ENCODE results near the gene HIP1R. TPM values are rescaled to one million over a fixed set of nuclear protein-coding genes. Genes with fewer than 3 reads are reported as not detected.
A peak's percentile ranks its signal among the peaks of the same experiment; 100 is the strongest.

Gene HIP1R
- total and polyA plus RNA-seq, 2 of the 13 experiments (the other 11 are each of a cell fraction or from before 2014, with no cell fraction given), result 18.4 to 25.5 TPM

DNA sequence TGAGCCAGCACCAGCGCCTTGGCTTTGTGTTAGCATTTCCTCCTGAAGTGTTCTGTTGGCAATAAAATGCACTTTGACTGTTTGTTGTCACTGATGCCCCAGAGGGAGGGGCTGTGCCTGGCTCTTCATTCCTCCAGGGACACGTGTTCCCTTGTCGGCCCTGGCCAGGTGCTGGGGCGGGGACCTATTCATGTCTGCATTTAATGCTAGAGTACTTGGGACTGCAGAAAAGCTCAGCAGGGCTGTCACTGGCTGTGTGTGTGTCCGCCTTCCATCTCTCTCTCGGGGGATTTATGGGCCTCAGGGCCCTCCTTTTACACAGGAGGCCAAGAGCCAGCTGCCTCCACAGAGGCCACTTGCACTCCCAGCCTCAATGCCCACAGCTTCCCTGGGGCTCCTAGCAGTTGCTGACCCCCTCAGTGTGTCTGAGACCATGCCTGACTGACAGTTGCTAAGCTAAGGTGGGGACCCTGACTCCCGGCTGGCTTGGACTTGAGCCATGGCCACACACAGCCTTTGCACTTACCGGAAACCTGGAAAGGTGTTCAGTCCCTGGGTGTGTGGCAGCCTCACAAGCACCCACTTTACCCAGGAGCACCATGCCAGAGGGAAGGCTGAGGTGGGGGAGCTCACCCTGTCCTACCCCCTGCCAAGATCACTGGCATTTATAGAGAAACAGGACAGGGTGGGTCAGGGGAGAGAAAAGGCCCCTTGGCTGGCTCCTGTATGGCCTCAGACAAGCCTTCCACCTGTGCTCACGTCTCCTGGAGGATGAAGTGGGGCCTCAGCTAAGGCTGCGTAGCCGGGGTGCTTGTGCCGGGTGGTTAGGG lies 27.8 kb downstream of the HIP1R start (continued):
- TF ChIP-seq, protein P1, sequence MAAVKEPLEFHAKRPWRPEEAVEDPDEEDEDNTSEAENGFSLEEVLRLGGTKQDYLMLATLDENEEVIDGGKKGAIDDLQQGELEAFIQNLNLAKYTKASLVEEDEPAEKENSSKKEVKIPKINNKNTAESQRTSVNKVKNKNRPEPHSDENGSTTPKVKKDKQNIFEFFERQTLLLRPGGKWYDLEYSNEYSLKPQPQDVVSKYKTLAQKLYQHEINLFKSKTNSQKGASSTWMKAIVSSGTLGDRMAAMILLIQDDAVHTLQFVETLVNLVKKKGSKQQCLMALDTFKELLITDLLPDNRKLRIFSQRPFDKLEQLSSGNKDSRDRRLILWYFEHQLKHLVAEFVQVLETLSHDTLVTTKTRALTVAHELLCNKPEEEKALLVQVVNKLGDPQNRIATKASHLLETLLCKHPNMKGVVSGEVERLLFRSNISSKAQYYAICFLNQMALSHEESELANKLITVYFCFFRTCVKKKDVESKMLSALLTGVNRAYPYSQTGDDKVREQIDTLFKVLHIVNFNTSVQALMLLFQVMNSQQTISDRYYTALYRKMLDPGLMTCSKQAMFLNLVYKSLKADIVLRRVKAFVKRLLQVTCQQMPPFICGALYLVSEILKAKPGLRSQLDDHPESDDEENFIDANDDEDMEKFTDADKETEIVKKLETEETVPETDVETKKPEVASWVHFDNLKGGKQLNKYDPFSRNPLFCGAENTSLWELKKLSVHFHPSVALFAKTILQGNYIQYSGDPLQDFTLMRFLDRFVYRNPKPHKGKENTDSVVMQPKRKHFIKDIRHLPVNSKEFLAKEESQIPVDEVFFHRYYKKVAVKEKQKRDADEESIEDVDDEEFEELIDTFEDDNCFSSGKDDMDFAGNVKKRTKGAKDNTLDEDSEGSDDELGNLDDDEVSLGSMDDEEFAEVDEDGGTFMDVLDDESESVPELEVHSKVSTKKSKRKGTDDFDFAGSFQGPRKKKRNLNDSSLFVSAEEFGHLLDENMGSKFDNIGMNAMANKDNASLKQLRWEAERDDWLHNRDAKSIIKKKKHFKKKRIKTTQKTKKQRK (IDR thresholded peaks at IDR 0.05; ENCODE audit: low read length), result no peak
- TF ChIP-seq, protein P2, sequence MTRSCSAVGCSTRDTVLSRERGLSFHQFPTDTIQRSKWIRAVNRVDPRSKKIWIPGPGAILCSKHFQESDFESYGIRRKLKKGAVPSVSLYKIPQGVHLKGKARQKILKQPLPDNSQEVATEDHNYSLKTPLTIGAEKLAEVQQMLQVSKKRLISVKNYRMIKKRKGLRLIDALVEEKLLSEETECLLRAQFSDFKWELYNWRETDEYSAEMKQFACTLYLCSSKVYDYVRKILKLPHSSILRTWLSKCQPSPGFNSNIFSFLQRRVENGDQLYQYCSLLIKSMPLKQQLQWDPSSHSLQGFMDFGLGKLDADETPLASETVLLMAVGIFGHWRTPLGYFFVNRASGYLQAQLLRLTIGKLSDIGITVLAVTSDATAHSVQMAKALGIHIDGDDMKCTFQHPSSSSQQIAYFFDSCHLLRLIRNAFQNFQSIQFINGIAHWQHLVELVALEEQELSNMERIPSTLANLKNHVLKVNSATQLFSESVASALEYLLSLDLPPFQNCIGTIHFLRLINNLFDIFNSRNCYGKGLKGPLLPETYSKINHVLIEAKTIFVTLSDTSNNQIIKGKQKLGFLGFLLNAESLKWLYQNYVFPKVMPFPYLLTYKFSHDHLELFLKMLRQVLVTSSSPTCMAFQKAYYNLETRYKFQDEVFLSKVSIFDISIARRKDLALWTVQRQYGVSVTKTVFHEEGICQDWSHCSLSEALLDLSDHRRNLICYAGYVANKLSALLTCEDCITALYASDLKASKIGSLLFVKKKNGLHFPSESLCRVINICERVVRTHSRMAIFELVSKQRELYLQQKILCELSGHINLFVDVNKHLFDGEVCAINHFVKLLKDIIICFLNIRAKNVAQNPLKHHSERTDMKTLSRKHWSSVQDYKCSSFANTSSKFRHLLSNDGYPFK (CRISPR knock-in tag; IDR thresholded peaks at IDR 0.05; ENCODE audit: borderline replicate concordance), result no peak
- no peak for TF ChIP-seq JUNB (CRISPR knock-in tag; IDR thresholded peaks at IDR 0.05; ENCODE audit: borderline replicate concordance)
- no peak for TF ChIP-seq SYNCRIP (IDR thresholded peaks at IDR 0.05; ENCODE audit: insufficient read depth, low read depth, low read length)
- TF ChIP-seq, protein P3, sequence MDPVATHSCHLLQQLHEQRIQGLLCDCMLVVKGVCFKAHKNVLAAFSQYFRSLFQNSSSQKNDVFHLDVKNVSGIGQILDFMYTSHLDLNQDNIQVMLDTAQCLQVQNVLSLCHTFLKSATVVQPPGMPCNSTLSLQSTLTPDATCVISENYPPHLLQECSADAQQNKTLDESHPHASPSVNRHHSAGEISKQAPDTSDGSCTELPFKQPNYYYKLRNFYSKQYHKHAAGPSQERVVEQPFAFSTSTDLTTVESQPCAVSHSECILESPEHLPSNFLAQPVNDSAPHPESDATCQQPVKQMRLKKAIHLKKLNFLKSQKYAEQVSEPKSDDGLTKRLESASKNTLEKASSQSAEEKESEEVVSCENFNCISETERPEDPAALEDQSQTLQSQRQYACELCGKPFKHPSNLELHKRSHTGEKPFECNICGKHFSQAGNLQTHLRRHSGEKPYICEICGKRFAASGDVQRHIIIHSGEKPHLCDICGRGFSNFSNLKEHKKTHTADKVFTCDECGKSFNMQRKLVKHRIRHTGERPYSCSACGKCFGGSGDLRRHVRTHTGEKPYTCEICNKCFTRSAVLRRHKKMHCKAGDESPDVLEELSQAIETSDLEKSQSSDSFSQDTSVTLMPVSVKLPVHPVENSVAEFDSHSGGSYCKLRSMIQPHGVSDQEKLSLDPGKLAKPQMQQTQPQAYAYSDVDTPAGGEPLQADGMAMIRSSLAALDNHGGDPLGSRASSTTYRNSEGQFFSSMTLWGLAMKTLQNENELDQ (CRISPR knock-in tag; IDR thresholded peaks at IDR 0.05; ENCODE audit: borderline replicate concordance), result no peak
- no peak for TF ChIP-seq ZBTB20 (CRISPR knock-in tag; IDR thresholded peaks at IDR 0.05; ENCODE audit: borderline replicate concordance, low read depth)
- TF ChIP-seq GTF2F1 (IDR thresholded peaks at IDR 0.05; ENCODE audit: low read length), result no peak
- TF ChIP-seq, protein P4, sequence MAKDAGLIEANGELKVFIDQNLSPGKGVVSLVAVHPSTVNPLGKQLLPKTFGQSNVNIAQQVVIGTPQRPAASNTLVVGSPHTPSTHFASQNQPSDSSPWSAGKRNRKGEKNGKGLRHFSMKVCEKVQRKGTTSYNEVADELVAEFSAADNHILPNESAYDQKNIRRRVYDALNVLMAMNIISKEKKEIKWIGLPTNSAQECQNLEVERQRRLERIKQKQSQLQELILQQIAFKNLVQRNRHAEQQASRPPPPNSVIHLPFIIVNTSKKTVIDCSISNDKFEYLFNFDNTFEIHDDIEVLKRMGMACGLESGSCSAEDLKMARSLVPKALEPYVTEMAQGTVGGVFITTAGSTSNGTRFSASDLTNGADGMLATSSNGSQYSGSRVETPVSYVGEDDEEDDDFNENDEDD (CRISPR knock-in tag; IDR thresholded peaks at IDR 0.05; ENCODE audit: borderline replicate concordance), result no peak
- TF ChIP-seq, protein P5, sequence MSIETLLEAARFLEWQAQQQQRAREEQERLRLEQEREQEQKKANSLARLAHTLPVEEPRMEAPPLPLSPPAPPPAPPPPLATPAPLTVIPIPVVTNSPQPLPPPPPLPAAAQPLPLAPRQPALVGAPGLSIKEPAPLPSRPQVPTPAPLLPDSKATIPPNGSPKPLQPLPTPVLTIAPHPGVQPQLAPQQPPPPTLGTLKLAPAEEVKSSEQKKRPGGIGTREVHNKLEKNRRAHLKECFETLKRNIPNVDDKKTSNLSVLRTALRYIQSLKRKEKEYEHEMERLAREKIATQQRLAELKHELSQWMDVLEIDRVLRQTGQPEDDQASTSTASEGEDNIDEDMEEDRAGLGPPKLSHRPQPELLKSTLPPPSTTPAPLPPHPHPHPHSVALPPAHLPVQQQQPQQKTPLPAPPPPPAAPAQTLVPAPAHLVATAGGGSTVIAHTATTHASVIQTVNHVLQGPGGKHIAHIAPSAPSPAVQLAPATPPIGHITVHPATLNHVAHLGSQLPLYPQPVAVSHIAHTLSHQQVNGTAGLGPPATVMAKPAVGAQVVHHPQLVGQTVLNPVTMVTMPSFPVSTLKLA (IDR thresholded peaks at IDR 0.05), result peak; percentile 60
- TF ChIP-seq, protein P6, sequence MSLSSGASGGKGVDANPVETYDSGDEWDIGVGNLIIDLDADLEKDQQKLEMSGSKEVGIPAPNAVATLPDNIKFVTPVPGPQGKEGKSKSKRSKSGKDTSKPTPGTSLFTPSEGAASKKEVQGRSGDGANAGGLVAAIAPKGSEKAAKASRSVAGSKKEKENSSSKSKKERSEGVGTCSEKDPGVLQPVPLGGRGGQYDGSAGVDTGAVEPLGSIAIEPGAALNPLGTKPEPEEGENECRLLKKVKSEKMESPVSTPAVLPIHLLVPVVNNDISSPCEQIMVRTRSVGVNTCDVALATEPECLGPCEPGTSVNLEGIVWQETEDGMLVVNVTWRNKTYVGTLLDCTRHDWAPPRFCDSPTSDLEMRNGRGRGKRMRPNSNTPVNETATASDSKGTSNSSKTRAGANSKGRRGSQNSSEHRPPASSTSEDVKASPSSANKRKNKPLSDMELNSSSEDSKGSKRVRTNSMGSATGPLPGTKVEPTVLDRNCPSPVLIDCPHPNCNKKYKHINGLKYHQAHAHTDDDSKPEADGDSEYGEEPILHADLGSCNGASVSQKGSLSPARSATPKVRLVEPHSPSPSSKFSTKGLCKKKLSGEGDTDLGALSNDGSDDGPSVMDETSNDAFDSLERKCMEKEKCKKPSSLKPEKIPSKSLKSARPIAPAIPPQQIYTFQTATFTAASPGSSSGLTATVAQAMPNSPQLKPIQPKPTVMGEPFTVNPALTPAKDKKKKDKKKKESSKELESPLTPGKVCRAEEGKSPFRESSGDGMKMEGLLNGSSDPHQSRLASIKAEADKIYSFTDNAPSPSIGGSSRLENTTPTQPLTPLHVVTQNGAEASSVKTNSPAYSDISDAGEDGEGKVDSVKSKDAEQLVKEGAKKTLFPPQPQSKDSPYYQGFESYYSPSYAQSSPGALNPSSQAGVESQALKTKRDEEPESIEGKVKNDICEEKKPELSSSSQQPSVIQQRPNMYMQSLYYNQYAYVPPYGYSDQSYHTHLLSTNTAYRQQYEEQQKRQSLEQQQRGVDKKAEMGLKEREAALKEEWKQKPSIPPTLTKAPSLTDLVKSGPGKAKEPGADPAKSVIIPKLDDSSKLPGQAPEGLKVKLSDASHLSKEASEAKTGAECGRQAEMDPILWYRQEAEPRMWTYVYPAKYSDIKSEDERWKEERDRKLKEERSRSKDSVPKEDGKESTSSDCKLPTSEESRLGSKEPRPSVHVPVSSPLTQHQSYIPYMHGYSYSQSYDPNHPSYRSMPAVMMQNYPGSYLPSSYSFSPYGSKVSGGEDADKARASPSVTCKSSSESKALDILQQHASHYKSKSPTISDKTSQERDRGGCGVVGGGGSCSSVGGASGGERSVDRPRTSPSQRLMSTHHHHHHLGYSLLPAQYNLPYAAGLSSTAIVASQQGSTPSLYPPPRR (CRISPR knock-in tag; IDR thresholded peaks at IDR 0.05; ENCODE audit: borderline replicate concordance), result no peak

Data from HepG2 (cell line).